Activated CD8-positive, alpha-beta T cell treated with anti-CD3 and anti-CD28 coated beads for 36 hours (primary cell): ENCODE data around the gene LRRFIP2. TPM values are rescaled to one million over a fixed set of nuclear protein-coding genes. Genes with fewer than 3 reads are reported as not detected.

ENCODE experiments used
- ATAC-seq: fragments of 200-7000 bp; cut with Tn5 transposase; one replicate; pipeline ENCODE4 v1.10.0; 2021; ENCODE audit warnings: mild to moderate bottlenecking, moderate library complexity
- CTCF ChIA-PET: fragments of 350-600 bp; sonication (Branson Sonifier 250); formaldehyde crosslinking; loops from one replicate; lab custom pipeline; 2021; ENCODE audit warnings: antibody characterized with exemption; lab: Charles Lee
- POLR2A ChIA-PET: fragments of 350-600 bp; sonication (Branson Sonifier 250); formaldehyde crosslinking; loops from one replicate; lab custom pipeline; 2021; ENCODE audit warnings: antibody characterized with exemption; lab: Charles Lee
- DNase-seq: peaks from one replicate; pipeline ENCODE4 v3.0.0-alpha.2; 2020
- H3K27ac Mint-ChIP-seq: one replicate; pipeline ENCODE4 v1.8.0; 2021; ENCODE audit warnings: mild to moderate bottlenecking, mixed read lengths
- H3K27me3 Mint-ChIP-seq: one replicate; pipeline ENCODE4 v1.8.0; 2021; ENCODE audit warnings: mixed read lengths
- H3K36me3 Mint-ChIP-seq: one replicate; pipeline ENCODE4 v1.8.0; 2021; ENCODE audit warnings: low read depth, mixed read lengths
- H3K4me1 Mint-ChIP-seq: one replicate; pipeline ENCODE4 v1.8.0; 2021; ENCODE audit warnings: low read depth, mixed read lengths
- H3K4me3 Mint-ChIP-seq: one replicate; pipeline ENCODE4 v1.8.0; 2021; ENCODE audit warnings: mild to moderate bottlenecking, moderate library complexity, mixed read lengths
- H3K9me3 Mint-ChIP-seq: one replicate; pipeline ENCODE4 v1.8.0; 2021; ENCODE audit warnings: mixed read lengths
- intact Hi-C: fragments of 100-400 bp; cut with micrococcal nuclease; formaldehyde crosslinking; loops from one replicate; pipeline ENCODE4 v1.10.0; 2022
- total RNA-seq, 2 experiments: library from RNA; stranded (reverse); gene quantifications; one replicate each; pipeline ENCODE4 v1.2.3, GENCODE V29; 2021
- TF ChIP-seq, protein P1 (sequence below): fragments of 200-600 bp; IDR thresholded peaks from one replicate; pipeline ENCODE4 v1.8.0; 2022; ENCODE audit warnings: antibody characterized with exemption, mild to moderate bottlenecking

Gene LRRFIP2
- total RNA-seq, 2 experiments from 2014 or later, result 18.7 to 23.1 TPM

DNA sequence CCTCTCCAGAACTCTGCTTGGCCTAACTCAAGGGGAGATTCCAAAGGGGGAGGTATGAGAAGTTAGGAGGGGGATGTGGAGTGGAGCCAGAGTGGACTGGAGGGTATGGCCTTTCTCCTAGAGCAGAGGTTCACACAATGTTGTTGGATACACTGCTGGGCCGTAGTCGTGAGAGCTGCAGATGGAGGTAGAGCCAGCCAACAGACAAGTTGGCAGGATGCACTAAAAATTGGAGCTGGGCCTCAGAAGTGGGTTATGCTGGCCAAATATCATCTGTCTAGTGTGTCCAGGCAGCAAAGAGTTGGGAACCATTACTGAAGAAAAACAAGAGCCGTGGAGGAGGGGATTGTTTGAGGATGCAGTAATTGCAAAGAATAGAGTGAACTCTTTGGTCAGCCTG lies 27.7 kb upstream of the LRRFIP2 start:
- H3K36me3 Mint-ChIP-seq, result no peaks in the 10 kb centered on the region
- no peak overlapping the region for H3K4me3 Mint-ChIP-seq
- DNase-seq (no peak), ATAC-seq (no peak)
- H3K9me3 Mint-ChIP-seq, result no peaks in the 10 kb centered on the region
- ChIA-PET POLR2A (no interaction called here), CTCF (no interaction called here)
- no peak overlapping the region for H3K27ac Mint-ChIP-seq
- TF ChIP-seq, protein P1, sequence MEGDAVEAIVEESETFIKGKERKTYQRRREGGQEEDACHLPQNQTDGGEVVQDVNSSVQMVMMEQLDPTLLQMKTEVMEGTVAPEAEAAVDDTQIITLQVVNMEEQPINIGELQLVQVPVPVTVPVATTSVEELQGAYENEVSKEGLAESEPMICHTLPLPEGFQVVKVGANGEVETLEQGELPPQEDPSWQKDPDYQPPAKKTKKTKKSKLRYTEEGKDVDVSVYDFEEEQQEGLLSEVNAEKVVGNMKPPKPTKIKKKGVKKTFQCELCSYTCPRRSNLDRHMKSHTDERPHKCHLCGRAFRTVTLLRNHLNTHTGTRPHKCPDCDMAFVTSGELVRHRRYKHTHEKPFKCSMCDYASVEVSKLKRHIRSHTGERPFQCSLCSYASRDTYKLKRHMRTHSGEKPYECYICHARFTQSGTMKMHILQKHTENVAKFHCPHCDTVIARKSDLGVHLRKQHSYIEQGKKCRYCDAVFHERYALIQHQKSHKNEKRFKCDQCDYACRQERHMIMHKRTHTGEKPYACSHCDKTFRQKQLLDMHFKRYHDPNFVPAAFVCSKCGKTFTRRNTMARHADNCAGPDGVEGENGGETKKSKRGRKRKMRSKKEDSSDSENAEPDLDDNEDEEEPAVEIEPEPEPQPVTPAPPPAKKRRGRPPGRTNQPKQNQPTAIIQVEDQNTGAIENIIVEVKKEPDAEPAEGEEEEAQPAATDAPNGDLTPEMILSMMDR, result no peak
- peaks cover 2% of the 10 kb centered on the region for H3K27me3 Mint-ChIP-seq
- no peaks in the 10 kb centered on the region for H3K4me1 Mint-ChIP-seq
- intact Hi-C loops, result no loop called here

DNA sequence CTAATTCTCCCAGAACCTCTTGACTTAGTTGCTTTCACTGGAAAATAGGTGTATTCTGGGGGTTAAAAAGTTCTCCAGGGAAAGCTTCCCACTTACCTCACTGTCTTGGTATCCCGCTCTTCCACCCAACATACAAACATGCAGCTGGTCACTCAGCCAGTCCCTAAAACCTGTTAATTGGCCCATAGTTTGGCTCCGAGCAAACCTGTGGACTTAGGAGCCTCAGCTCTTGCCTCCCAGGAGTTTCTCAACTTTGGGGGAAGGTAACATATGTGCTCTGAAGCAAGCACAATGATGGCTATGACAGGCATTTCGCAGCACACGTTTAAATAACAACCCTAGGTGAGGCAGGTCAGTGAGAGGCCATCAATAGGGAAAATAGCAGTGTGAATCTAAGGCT lies 25.8 kb upstream of the LRRFIP2 start:
- ATAC-seq (no peak), DNase-seq (no peak)
- intact Hi-C loops, result no loop called here
- Mint-ChIP-seq H3K27ac (no peak overlapping the region), H3K4me3 (no peak overlapping the region), H3K9me3 (no peaks in the 10 kb centered on the region), H3K4me1 (no peaks in the 10 kb centered on the region), H3K36me3 (no peaks in the 10 kb centered on the region), H3K27me3 (peaks cover 2% of the 10 kb centered on the region)
- CTCF ChIA-PET, result no interaction called here
- POLR2A ChIA-PET, result no interaction called here
- TF ChIP-seq, protein P1, result no peak

DNA sequence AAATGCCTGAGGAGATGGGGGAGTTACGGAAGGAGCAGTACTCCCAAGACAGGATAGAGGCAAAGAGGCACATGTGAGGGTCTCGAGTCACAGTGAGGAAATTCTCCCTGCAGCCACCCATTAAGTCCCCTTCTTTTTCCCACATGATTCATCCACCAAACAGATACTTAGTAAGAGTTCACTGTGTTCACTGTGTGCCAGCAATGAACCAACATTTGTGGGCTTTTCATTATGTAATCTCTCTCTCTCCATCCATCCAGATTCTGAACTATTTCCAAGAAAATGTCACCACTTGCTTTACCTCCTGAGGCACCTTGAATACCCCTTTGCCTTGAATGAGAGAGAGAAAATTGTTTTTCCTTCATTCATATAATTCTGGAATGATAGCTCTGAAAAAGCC lies 24.6 kb upstream of the LRRFIP2 start:
- H3K27me3 Mint-ChIP-seq, result peaks cover 2% of the 10 kb centered on the region
- no peak overlapping the region for H3K27ac Mint-ChIP-seq
- ChIA-PET POLR2A (no interaction called here), CTCF (no interaction called here)
- intact Hi-C loops, result no loop called here
- H3K4me1 Mint-ChIP-seq, result no peaks in the 10 kb centered on the region
- no peaks in the 10 kb centered on the region for H3K9me3 Mint-ChIP-seq
- TF ChIP-seq, protein P1, result no peak
- ATAC-seq (no peak), DNase-seq (no peak)
- H3K36me3 Mint-ChIP-seq, result no peaks in the 10 kb centered on the region
- no peak overlapping the region for H3K4me3 Mint-ChIP-seq

DNA sequence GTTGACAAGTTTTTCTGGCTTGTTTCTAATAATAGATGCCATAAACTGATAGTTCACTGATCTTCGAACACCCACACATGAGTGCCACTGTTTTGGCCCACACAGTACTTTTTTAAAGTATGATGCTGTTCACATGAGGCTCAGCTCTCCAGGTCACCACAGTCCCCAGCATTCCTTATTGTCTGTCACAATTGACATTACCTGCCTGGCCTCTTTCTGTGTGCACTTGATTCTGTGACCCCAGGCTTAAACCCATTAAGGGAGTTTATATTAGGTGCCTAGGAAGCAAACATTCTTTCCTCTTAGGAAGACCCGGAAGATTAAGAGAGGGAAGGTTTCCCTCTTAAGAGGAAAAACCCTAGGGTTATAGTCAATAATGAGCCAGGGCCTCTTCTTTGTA lies 24.2 kb upstream of the LRRFIP2 start:
- CTCF ChIA-PET, result no interaction called here
- TF ChIP-seq, protein P1, result no peak
- POLR2A ChIA-PET, result no interaction called here
- intact Hi-C loops, result no loop called here
- no peaks in the 10 kb centered on the region for H3K4me1 Mint-ChIP-seq
- H3K4me3 Mint-ChIP-seq, result no peak overlapping the region
- ATAC-seq (no peak), DNase-seq (no peak)
- peaks cover 2% of the 10 kb centered on the region for H3K27me3 Mint-ChIP-seq
- H3K9me3 Mint-ChIP-seq, result no peaks in the 10 kb centered on the region
- H3K36me3 Mint-ChIP-seq, result no peaks in the 10 kb centered on the region
- no peak overlapping the region for H3K27ac Mint-ChIP-seq

DNA sequence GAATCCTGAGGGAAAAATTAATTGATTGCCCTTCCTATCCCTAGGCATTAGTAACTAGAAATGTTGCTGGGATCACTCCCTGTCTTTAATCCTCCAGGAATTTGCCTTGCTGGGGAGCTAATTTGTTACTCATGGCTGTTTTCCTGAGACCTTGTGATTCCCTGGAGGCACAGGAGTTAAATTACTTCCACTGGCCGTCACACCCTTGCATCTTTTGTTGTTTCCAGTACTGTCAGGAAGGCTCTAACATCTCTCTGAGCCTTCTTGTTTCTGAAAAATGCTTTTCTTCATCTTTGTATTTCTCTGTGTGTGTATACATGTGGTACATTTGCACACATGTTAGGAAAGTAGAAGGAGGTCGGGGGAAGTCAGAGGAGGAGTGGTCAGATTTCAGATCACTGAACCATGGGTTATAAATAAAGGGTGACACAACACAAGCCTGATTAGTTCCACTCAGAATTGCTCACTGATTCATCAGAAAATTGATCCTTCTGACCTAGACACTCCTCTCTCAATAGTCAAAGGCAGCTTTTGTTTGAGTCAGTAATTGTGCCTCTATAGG lies 23.5 kb upstream of the LRRFIP2 start:
- intact Hi-C loops, result no loop called here
- no peak overlapping the region for H3K4me3 Mint-ChIP-seq
- no peaks in the 10 kb centered on the region for H3K4me1 Mint-ChIP-seq
- ChIA-PET CTCF (no interaction called here), POLR2A (interaction anchor here (0.9 kb wide), 1 partner anchor 152 kb away, joined by 4 read pairs; no protein-coding TSS in a partner anchor)
- H3K36me3 Mint-ChIP-seq, result no peaks in the 10 kb centered on the region
- no peak for ATAC-seq
- no peaks in the 10 kb centered on the region for H3K9me3 Mint-ChIP-seq
- TF ChIP-seq, protein P1, result no peak
- H3K27ac Mint-ChIP-seq, result no peak overlapping the region
- H3K27me3 Mint-ChIP-seq, result peaks cover 2% of the 10 kb centered on the region
- DNase-seq, result no peak
